HEK293T (cell line): ENCODE results near the gene PDE7B.

Experiments used
- ARNT ChIP-seq: fragments of 450-650 bp; IDR thresholded peaks from 2 replicates; pipeline ENCODE4 v1.6.1; 2017; ENCODE audit warnings: mild to moderate bottlenecking
- BHLHE40 ChIP-seq: fragments of 450-650 bp; IDR thresholded peaks from 2 replicates; pipeline ENCODE4 v1.6.1; 2016; ENCODE audit warnings: mild to moderate bottlenecking, moderate library complexity, borderline replicate concordance
- ELF4 ChIP-seq: fragments of 450-650 bp; IDR thresholded peaks from 2 replicates; pipeline ENCODE4 v1.6.1; 2017; ENCODE audit warnings: antibody characterized with exemption
- FOXA1 ChIP-seq: fragments of 450-650 bp; IDR thresholded peaks from 2 replicates; pipeline ENCODE4 v1.6.1; 2016; ENCODE audit warnings: mild to moderate bottlenecking
- FOXM1 ChIP-seq: fragments of 450-650 bp; IDR thresholded peaks from 2 replicates; pipeline ENCODE4 v1.6.1; 2017; ENCODE audit warnings: mild to moderate bottlenecking, borderline replicate concordance
- HDGF ChIP-seq: fragments of 450-650 bp; IDR thresholded peaks from 2 replicates; pipeline ENCODE4 v1.6.1; 2017; ENCODE audit warnings: antibody characterized with exemption, borderline replicate concordance
- L3MBTL2 ChIP-seq: fragments of 450-650 bp; conservative IDR thresholded peaks from 2 replicates; pipeline ENCODE4 v1.6.1; 2016; ENCODE audit warnings: mild to moderate bottlenecking
- LEF1 ChIP-seq: fragments of 450-650 bp; IDR thresholded peaks from 2 replicates; pipeline ENCODE4 v1.6.1; 2017; ENCODE audit warnings: mild to moderate bottlenecking, borderline replicate concordance
- NFRKB ChIP-seq: fragments of 450-650 bp; IDR thresholded peaks from 2 replicates; pipeline ENCODE4 v1.6.1; 2016; ENCODE audit warnings: mild to moderate bottlenecking, moderate library complexity
- SP1 ChIP-seq: fragments of 450-650 bp; IDR thresholded peaks from 2 replicates; pipeline ENCODE4 v1.6.1; 2017
- SUZ12 ChIP-seq: fragments of 450-650 bp; IDR thresholded peaks from 2 replicates; pipeline ENCODE4 v1.6.1; 2016; ENCODE audit warnings: mild to moderate bottlenecking
- TARDBP ChIP-seq: fragments of 450-650 bp; IDR thresholded peaks from 2 replicates; pipeline ENCODE4 v1.6.1; 2016
- ZNF384 ChIP-seq: fragments of 450-650 bp; IDR thresholded peaks from 2 replicates; pipeline ENCODE4 v1.6.1; 2016
- TF ChIP-seq, protein P1 (sequence below): fragments of 450-650 bp; IDR thresholded peaks from 2 replicates; pipeline ENCODE4 v1.6.1; 2016

DNA sequence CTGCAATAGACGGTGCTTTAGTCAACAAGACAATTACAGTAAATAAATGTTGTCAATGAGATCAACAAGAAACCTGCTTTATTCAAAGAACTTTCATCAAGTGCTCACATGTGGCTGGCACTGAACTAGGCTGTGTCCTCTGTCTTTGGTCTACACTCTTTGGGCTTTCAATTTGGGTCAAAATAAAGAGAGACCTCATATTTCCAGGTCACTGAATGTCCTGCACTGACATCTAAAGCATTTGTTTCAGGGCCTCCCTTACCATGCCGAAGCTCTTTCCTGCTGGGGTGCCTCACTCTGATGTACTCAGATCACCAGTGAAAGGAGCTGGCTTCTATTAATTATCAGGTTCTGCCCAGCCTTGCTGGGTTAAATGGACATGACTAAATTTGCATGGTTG is 32.0 kb downstream of the PDE7B start:
- TF ChIP-seq SUZ12 (no peak), NFRKB (no peak), FOXM1 (no peak), ELF4 (no peak), HDGF (no peak), SP1 (no peak), ARNT (no peak), L3MBTL2 (no peak), BHLHE40 (no peak), ZNF384 (no peak), FOXA1 (no peak), TARDBP (no peak), LEF1 (no peak)
- TF ChIP-seq, protein P1, sequence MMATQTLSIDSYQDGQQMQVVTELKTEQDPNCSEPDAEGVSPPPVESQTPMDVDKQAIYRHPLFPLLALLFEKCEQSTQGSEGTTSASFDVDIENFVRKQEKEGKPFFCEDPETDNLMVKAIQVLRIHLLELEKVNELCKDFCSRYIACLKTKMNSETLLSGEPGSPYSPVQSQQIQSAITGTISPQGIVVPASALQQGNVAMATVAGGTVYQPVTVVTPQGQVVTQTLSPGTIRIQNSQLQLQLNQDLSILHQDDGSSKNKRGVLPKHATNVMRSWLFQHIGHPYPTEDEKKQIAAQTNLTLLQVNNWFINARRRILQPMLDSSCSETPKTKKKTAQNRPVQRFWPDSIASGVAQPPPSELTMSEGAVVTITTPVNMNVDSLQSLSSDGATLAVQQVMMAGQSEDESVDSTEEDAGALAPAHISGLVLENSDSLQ, result no peak
